Activated naive CD4-positive, alpha-beta T cell treated with anti-CD3 and anti-CD28 coated beads for 36 hours (primary cell): ENCODE results near the gene SCN3A. TPM values are rescaled to one million over a fixed set of nuclear protein-coding genes. Genes with fewer than 3 reads are reported as not detected.
A peak's percentile ranks its signal among the peaks of the same experiment; 100 is the strongest.

ENCODE experiments used
- CTCF ChIA-PET: fragments of 350-600 bp; sonication (Branson Sonifier 250); formaldehyde crosslinking; loops from one replicate; lab custom pipeline; 2021; ENCODE audit warnings: antibody characterized with exemption; lab: Charles Lee
- DNase-seq: peaks from one replicate; pipeline ENCODE4 v3.0.0-alpha.2; 2020
- H3K27ac Mint-ChIP-seq: one replicate; pipeline ENCODE4 v1.8.0; 2021; ENCODE audit warnings: mild to moderate bottlenecking, mixed read lengths
- H3K27me3 Mint-ChIP-seq: one replicate; pipeline ENCODE4 v1.8.0; 2021; ENCODE audit warnings: low read depth, mixed read lengths
- H3K36me3 Mint-ChIP-seq: one replicate; pipeline ENCODE4 v1.8.0; 2021; ENCODE audit warnings: low read depth, mixed read lengths
- H3K4me1 Mint-ChIP-seq: one replicate; pipeline ENCODE4 v1.8.0; 2021; ENCODE audit warnings: low read depth, mixed read lengths
- H3K4me3 Mint-ChIP-seq: one replicate; pipeline ENCODE4 v1.8.0; 2021; ENCODE audit warnings: mild to moderate bottlenecking, moderate library complexity, mixed read lengths
- H3K9me3 Mint-ChIP-seq: one replicate; pipeline ENCODE4 v1.8.0; 2021; ENCODE audit warnings: mixed read lengths
- intact Hi-C: fragments of 100-400 bp; cut with micrococcal nuclease; formaldehyde crosslinking; loops from one replicate; pipeline ENCODE4 v1.15.1; 2023
- total RNA-seq, 2 experiments: library from RNA; stranded (reverse); gene quantifications; one replicate each; pipeline ENCODE4 v1.2.3, GENCODE V29; 2021

The SCN3A gene
- total RNA-seq, result under 1 TPM; 0.10 to 0.12 TPM

GRCh38 chr2:165203689-165204559 is at the start of gene SCN3A:
TSS of gene SCN3A (minus strand) at chr2:165204050. CDS start at chr2:165176394, 27,656 bp downstream.
- Mint-ChIP-seq H3K4me3 (peak within 1 kb of the TSS; percentile 11), H3K27me3 (peaks cover 9% of the 10 kb centered on the region), H3K27ac (no peak within 1 kb of the TSS), H3K9me3 (no peaks in the 10 kb centered on the region), H3K4me1 (peaks cover 3% of the 10 kb centered on the region), H3K36me3 (no peaks in the 10 kb centered on the region)
- CTCF ChIA-PET, result interaction anchor here (0.7 to 4.3 kb wide), 14 partner anchors 16 to 212 kb away, joined by 3 to 42 read pairs (median 4); no protein-coding TSS in a partner anchor
- DNase-seq, result peak; percentile 18
- intact Hi-C loops, result loop anchor here (1.0 to 5.0 kb wide), 4 partner anchors 62 to 467 kb away; no protein-coding TSS in a partner anchor

- intact Hi-C loops, result no loop called here
- Mint-ChIP-seq H3K27me3 (peaks cover 12% of the 10 kb centered on the region), H3K27ac (no peak overlapping the region), H3K9me3 (no peaks in the 10 kb centered on the region), H3K4me1 (no peaks in the 10 kb centered on the region), H3K36me3 (no peaks in the 10 kb centered on the region), H3K4me3 (no peak overlapping the region)
- DNase-seq, result no peak
- CTCF ChIA-PET, result no interaction called here
These were observed 49.3 kb upstream of the SCN3A start for GRCh38 chr2:165253178-165253577.

GRCh38 chr2:165251366-165251765 is 47.5 kb upstream of the SCN3A start:
- intact Hi-C loops, result no loop called here
- CTCF ChIA-PET, result no interaction called here
- no peaks in the 10 kb centered on the region for H3K36me3 Mint-ChIP-seq

GRCh38 chr2:165248238-165248637 is 44.4 kb upstream of the SCN3A start:
- Mint-ChIP-seq H3K4me1 (no peaks in the 10 kb centered on the region), H3K4me3 (no peak overlapping the region), H3K27ac (no peak overlapping the region), H3K36me3 (no peaks in the 10 kb centered on the region), H3K27me3 (peaks cover 11% of the 10 kb centered on the region), H3K9me3 (no peaks in the 10 kb centered on the region)
- CTCF ChIA-PET, result interaction anchor here (1.4 kb wide), 1 partner anchor 9 kb away, joined by 5 read pairs; the partner anchor contains the start of gene SCN2A
- intact Hi-C loops, result no loop called here
- DNase-seq, result no peak

More at GRCh38 chr2:165251366-165251765, 47.5 kb upstream of the SCN3A start:
- DNase-seq, result no peak
- Mint-ChIP-seq H3K4me1 (no peaks in the 10 kb centered on the region), H3K4me3 (no peak overlapping the region), H3K27me3 (peaks cover 9% of the 10 kb centered on the region), H3K9me3 (no peaks in the 10 kb centered on the region), H3K27ac (no peak overlapping the region)

GRCh38 chr2:165245081-165245793 is 41.4 kb upstream of the SCN3A start:
- no peak overlapping the region for H3K4me3 Mint-ChIP-seq
- H3K27ac Mint-ChIP-seq, result no peak overlapping the region
- no peaks in the 10 kb centered on the region for H3K9me3 Mint-ChIP-seq
- H3K36me3 Mint-ChIP-seq, result no peaks in the 10 kb centered on the region
- intact Hi-C loops, result no loop called here
- no peak for DNase-seq
- peaks cover 8% of the 10 kb centered on the region for H3K27me3 Mint-ChIP-seq
- H3K4me1 Mint-ChIP-seq, result no peaks in the 10 kb centered on the region
- CTCF ChIA-PET, result no interaction called here

- CTCF ChIA-PET, result no interaction called here
- Mint-ChIP-seq H3K36me3 (no peaks in the 10 kb centered on the region), H3K27ac (no peak overlapping the region), H3K4me1 (no peaks in the 10 kb centered on the region), H3K9me3 (no peaks in the 10 kb centered on the region), H3K27me3 (peaks cover 14% of the 10 kb centered on the region), H3K4me3 (no peak overlapping the region)
- DNase-seq, result no peak
- intact Hi-C loops, result no loop called here
These were observed 37.1 kb upstream of the SCN3A start for GRCh38 chr2:165240916-165241315.

- no peaks in the 10 kb centered on the region for H3K36me3 Mint-ChIP-seq
- no peaks in the 10 kb centered on the region for H3K4me1 Mint-ChIP-seq
- CTCF ChIA-PET, result interaction anchor here (0.7 to 1.9 kb wide), 5 partner anchors 8 to 70 kb away, joined by 3 to 18 read pairs (median 5); no protein-coding TSS in a partner anchor
- no peaks in the 10 kb centered on the region for H3K9me3 Mint-ChIP-seq
- no peak overlapping the region for H3K27ac Mint-ChIP-seq
- DNase-seq, result no peak
- no peak overlapping the region for H3K4me3 Mint-ChIP-seq
- H3K27me3 Mint-ChIP-seq, result peaks cover 16% of the 10 kb centered on the region
- intact Hi-C loops, result loop anchor here (1.0 to 5.0 kb wide), 5 partner anchors 53 to 887 kb away; partner anchors contain the start of gene SCN1A
These were observed 36.1 kb upstream of the SCN3A start for GRCh38 chr2:165239856-165240515.

GRCh38 chr2:165239230-165239629 is 35.4 kb upstream of the SCN3A start, which contains the start of gene SCN2A:
TSS of gene SCN2A (plus strand) at chr2:165239414. CDS start at chr2:165295824, 56,410 bp downstream.
- Mint-ChIP-seq H3K4me3 (no peak within 1 kb of the TSS), H3K36me3 (no peaks in the 10 kb centered on the region), H3K27me3 (peaks cover 16% of the 10 kb centered on the region), H3K27ac (no peak within 1 kb of the TSS), H3K9me3 (no peaks in the 10 kb centered on the region), H3K4me1 (no peaks in the 10 kb centered on the region)
- intact Hi-C loops, result loop anchor here (1.0 to 5.0 kb wide), 5 partner anchors 54 to 888 kb away; partner anchors contain the start of gene SCN1A
- CTCF ChIA-PET, result interaction anchor here (0.6 to 1.9 kb wide), 7 partner anchors 8 to 403 kb away, joined by 3 to 18 read pairs (median 4); no protein-coding TSS in a partner anchor
- DNase-seq, result no peak

GRCh38 chr2:165238295-165238694 is 34.4 kb upstream of the SCN3A start:
- DNase-seq, result peak; percentile 6
- peaks cover 16% of the 10 kb centered on the region for H3K27me3 Mint-ChIP-seq
- H3K36me3 Mint-ChIP-seq, result no peaks in the 10 kb centered on the region
- H3K9me3 Mint-ChIP-seq, result no peaks in the 10 kb centered on the region
- H3K4me1 Mint-ChIP-seq, result no peaks in the 10 kb centered on the region
- intact Hi-C loops, result loop anchor here (2.0 to 5.0 kb wide), 2 partner anchors 461 to 889 kb away; partner anchors contain the start of gene SCN1A
- CTCF ChIA-PET, result interaction anchor here (1.0 to 1.9 kb wide), 3 partner anchors 9 to 72 kb away, joined by 3 to 18 read pairs (median 4); no protein-coding TSS in a partner anchor
- no peak overlapping the region for H3K4me3 Mint-ChIP-seq
- H3K27ac Mint-ChIP-seq, result no peak overlapping the region

GRCh38 chr2:165237056-165237455 is 33.2 kb upstream of the SCN3A start:
- H3K27me3 Mint-ChIP-seq, result peaks cover 15% of the 10 kb centered on the region
- CTCF ChIA-PET, result interaction anchor here (0.6 kb wide), 1 partner anchor 131 kb away, joined by 3 read pairs; no protein-coding TSS in a partner anchor
- no peaks in the 10 kb centered on the region for H3K4me1 Mint-ChIP-seq
- no peaks in the 10 kb centered on the region for H3K9me3 Mint-ChIP-seq
- DNase-seq, result no peak
- no peaks in the 10 kb centered on the region for H3K36me3 Mint-ChIP-seq
- H3K4me3 Mint-ChIP-seq, result no peak overlapping the region
- intact Hi-C loops, result loop anchor here (5.0 kb wide), 1 partner anchor 890 kb away; the partner anchor contains the start of gene SCN1A
- H3K27ac Mint-ChIP-seq, result no peak overlapping the region

GRCh38 chr2:165227571-165227970 is 23.7 kb upstream of the SCN3A start:
- CTCF ChIA-PET, result interaction anchor here (0.7 kb wide), 1 partner anchor 11 kb away, joined by 3 read pairs; the partner anchor contains the start of gene SCN2A
- H3K4me1 Mint-ChIP-seq, result no peaks in the 10 kb centered on the region

More at GRCh38 chr2:165227571-165227970, 23.7 kb upstream of the SCN3A start:
- Mint-ChIP-seq H3K27ac (no peak overlapping the region), H3K9me3 (no peaks in the 10 kb centered on the region), H3K27me3 (peaks cover 2% of the 10 kb centered on the region), H3K4me3 (no peak overlapping the region), H3K36me3 (no peaks in the 10 kb centered on the region)
- DNase-seq, result no peak
- intact Hi-C loops, result no loop called here
